Measurements from ENCODE around the gene UTP14C.

UTP14C gene

GRCh38 chr13:52009946-52010345, 14.5 kb upstream of the UTP14C start:
- no peak overlapping the region for H3K23ac ChIP-seq (ENCODE audit: low read length in 2 of 2)
- H2AFZ ChIP-seq (ENCODE audit: low read depth, low read length) = no peak overlapping the region
- H3K27ac ChIP-seq (ENCODE audit: low read length, poor library complexity, severe bottlenecking) = no peak overlapping the region
- H3K4ac ChIP-seq (ENCODE audit: low read depth in 1 of 2, low read length in 2 of 2) = no peak overlapping the region
- no peak overlapping the region for H2BK15ac ChIP-seq (ENCODE audit: low read depth, poor library complexity, severe bottlenecking)
- no peak for DNase-seq
- no peak overlapping the region for H3K14ac ChIP-seq (ENCODE audit: low read length in 2 of 2)
- no peak overlapping the region for H2BK120ac ChIP-seq (ENCODE audit: low read depth, low read length)
- H3K4me1 ChIP-seq (ENCODE audit: control insufficient read depth, insufficient read depth, low read depth, low read length) = peaks cover 4% of the 10 kb centered on the region
- H3K4me3 ChIP-seq (ENCODE audit: insufficient read depth in 1 of 2, low read depth in 1 of 2, low read length in 2 of 2) = no peak overlapping the region
- H2BK5ac ChIP-seq (ENCODE audit: low read depth, low read length, poor library complexity, severe bottlenecking) = no peak overlapping the region
- no peak overlapping the region for H4K8ac ChIP-seq (ENCODE audit: low read length)
- H3K79me1 ChIP-seq (replicated peaks; ENCODE audit: low read length, poor library complexity, severe bottlenecking) = peaks cover 15% of the 10 kb centered on the region
- H3K18ac ChIP-seq (ENCODE audit: low read depth in 1 of 2, low read length in 2 of 2) = no peak overlapping the region
- WGBS = 78% methylated on average over 5 of the region's 6 CpGs
- H3K27me3 ChIP-seq (ENCODE audit: control insufficient read depth in 1 of 2, insufficient read depth in 1 of 2, low read length in 2 of 2) = peaks cover 8 to 34% of the 10 kb centered on the region in 2 experiments
- H2AK5ac ChIP-seq (ENCODE audit: low read length, severe bottlenecking) = no peak overlapping the region
- no peaks in the 10 kb centered on the region for H3K36me3 ChIP-seq (ENCODE audit: control insufficient read depth in 1 of 2, insufficient read depth in 2 of 2, low read depth in 1 of 2, low read length in 2 of 2)
- no peak overlapping the region for H3K4me2 ChIP-seq (ENCODE audit: low read length, poor library complexity, severe bottlenecking)
- H3K9ac ChIP-seq (ENCODE audit: low read length) = no peak overlapping the region
- H3K9me3 ChIP-seq (ENCODE audit: control insufficient read depth, low read length) = no peaks in the 10 kb centered on the region
- H2BK12ac ChIP-seq (ENCODE audit: low read length in 2 of 2) = no peak overlapping the region
- no peak overlapping the region for H4K91ac ChIP-seq (ENCODE audit: low read length)

GRCh38 chr13:52010890-52011631, 13.4 kb upstream of the UTP14C start, which contains the start of gene ATP7B:
Gene ATP7B (minus strand): TSS chr13:52011450. CDS start chr13:52011337, 113 bp downstream.
- Histone ChIP-seq H4K8ac (ENCODE audit: low read length) (peak within 1 kb of the TSS; percentile 29), H3K4ac (ENCODE audit: low read depth in 1 of 2, low read length in 2 of 2) (peak within 1 kb of the TSS in 1 of 2 experiments; percentile 50), H3K27ac (ENCODE audit: low read length, poor library complexity, severe bottlenecking) (peak within 1 kb of the TSS; percentile 4), H3K4me1 (ENCODE audit: control insufficient read depth, insufficient read depth, low read depth, low read length) (peaks cover 4% of the 10 kb centered on the region), H3K23ac (ENCODE audit: low read length in 2 of 2) (peak within 1 kb of the TSS in 1 of 2 experiments; percentile 89), H2BK12ac (ENCODE audit: low read length in 2 of 2) (peak within 1 kb of the TSS in 1 of 2 experiments; percentile 2), H4K91ac (ENCODE audit: low read length) (peak within 1 kb of the TSS; percentile 47), H2AFZ (ENCODE audit: low read depth, low read length) (peak within 1 kb of the TSS; percentile 21), H2BK120ac (ENCODE audit: low read depth, low read length) (peak within 1 kb of the TSS; percentile 51), H2BK5ac (ENCODE audit: low read depth, low read length, poor library complexity, severe bottlenecking) (no peak within 1 kb of the TSS), H3K14ac (ENCODE audit: low read length in 2 of 2) (peak within 1 kb of the TSS in 1 of 2 experiments; percentile 78), H3K9me3 (ENCODE audit: control insufficient read depth, low read length) (no peaks in the 10 kb centered on the region), H2AK5ac (ENCODE audit: low read length, severe bottlenecking) (no peak within 1 kb of the TSS), H3K18ac (ENCODE audit: low read depth in 1 of 2, low read length in 2 of 2) (peak within 1 kb of the TSS; percentile 58 to 86), H3K4me3 (ENCODE audit: insufficient read depth in 1 of 2, low read depth in 1 of 2, low read length in 2 of 2) (peak within 1 kb of the TSS; percentile 86 to 97), H2BK15ac (ENCODE audit: low read depth, poor library complexity, severe bottlenecking) (no peak within 1 kb of the TSS), H3K27me3 (ENCODE audit: control insufficient read depth in 1 of 2, insufficient read depth in 1 of 2, low read length in 2 of 2) (peaks cover 8 to 34% of the 10 kb centered on the region in 2 experiments), H3K36me3 (ENCODE audit: control insufficient read depth in 1 of 2, insufficient read depth in 2 of 2, low read depth in 1 of 2, low read length in 2 of 2) (no peaks in the 10 kb centered on the region), H3K9ac (ENCODE audit: low read length) (peak within 1 kb of the TSS; percentile 95), H3K4me2 (ENCODE audit: low read length, poor library complexity, severe bottlenecking) (peak within 1 kb of the TSS; percentile 93), H3K79me1 (replicated peaks; ENCODE audit: low read length, poor library complexity, severe bottlenecking) (peaks cover 18% of the 10 kb centered on the region)
- 4% methylated on average over 45 of the region's 46 CpGs for WGBS
- DNase-seq = peak; percentile 41

- Histone ChIP-seq H3K79me1 (replicated peaks; ENCODE audit: low read length, poor library complexity, severe bottlenecking) (peaks cover 23% of the 10 kb centered on the region), H3K23ac (ENCODE audit: low read length in 2 of 2) (peak within 1 kb of the TSS in 1 of 2 experiments; percentile 89), H2BK15ac (ENCODE audit: low read depth, poor library complexity, severe bottlenecking) (no peak within 1 kb of the TSS), H2BK5ac (ENCODE audit: low read depth, low read length, poor library complexity, severe bottlenecking) (no peak within 1 kb of the TSS), H3K14ac (ENCODE audit: low read length in 2 of 2) (peak within 1 kb of the TSS in 1 of 2 experiments; percentile 78), H3K9ac (ENCODE audit: low read length) (peak within 1 kb of the TSS; percentile 95), H2AFZ (ENCODE audit: low read depth, low read length) (peak within 1 kb of the TSS; percentile 21), H4K91ac (ENCODE audit: low read length) (peak within 1 kb of the TSS; percentile 47), H3K18ac (ENCODE audit: low read depth in 1 of 2, low read length in 2 of 2) (peak within 1 kb of the TSS; percentile 58 to 86), H3K4me3 (ENCODE audit: insufficient read depth in 1 of 2, low read depth in 1 of 2, low read length in 2 of 2) (peak within 1 kb of the TSS; percentile 86 to 97), H3K4ac (ENCODE audit: low read depth in 1 of 2, low read length in 2 of 2) (peak within 1 kb of the TSS in 1 of 2 experiments; percentile 81), H3K36me3 (ENCODE audit: control insufficient read depth in 1 of 2, insufficient read depth in 2 of 2, low read depth in 1 of 2, low read length in 2 of 2) (peaks cover 0 to 7% of the 10 kb centered on the region in 2 experiments), H2BK12ac (ENCODE audit: low read length in 2 of 2) (peak within 1 kb of the TSS in 1 of 2 experiments; percentile 2), H3K9me3 (ENCODE audit: control insufficient read depth, low read length) (no peaks in the 10 kb centered on the region), H3K27ac (ENCODE audit: low read length, poor library complexity, severe bottlenecking) (peak within 1 kb of the TSS; percentile 4), H4K8ac (ENCODE audit: low read length) (peak within 1 kb of the TSS; percentile 29), H3K27me3 (ENCODE audit: control insufficient read depth in 1 of 2, insufficient read depth in 1 of 2, low read length in 2 of 2) (peaks cover 8 to 28% of the 10 kb centered on the region in 2 experiments), H2AK5ac (ENCODE audit: low read length, severe bottlenecking) (no peak within 1 kb of the TSS), H3K4me1 (ENCODE audit: control insufficient read depth, insufficient read depth, low read depth, low read length) (peaks cover 4% of the 10 kb centered on the region), H2BK120ac (ENCODE audit: low read depth, low read length) (peak within 1 kb of the TSS; percentile 51), H3K4me2 (ENCODE audit: low read length, poor library complexity, severe bottlenecking) (peak within 1 kb of the TSS; percentile 93)
- DNase-seq = peak; percentile 99
- WGBS = under 1% methylated on average over 71 of the region's 82 CpGs
Observed at GRCh38 chr13:52011632-52012511, 12.6 kb upstream of the UTP14C start, which contains the start of gene ALG11. Gene ALG11 (plus strand): TSS chr13:52012398. CDS start chr13:52012419, 21 bp downstream.
